ENCODE data around the gene BMP2K. TPM values are rescaled to one million over a fixed set of nuclear protein-coding genes. Genes with fewer than 3 reads are reported as not detected.
"Not testable (repeated sequence)": the region's sequence is repeated elsewhere in the genome, so short reads cannot be mapped to it uniquely, and the experiment has no call there.

The BMP2K gene
- total RNA-seq, 2 experiments from 2014 or later, result 43.4 to 61.1 TPM

DNA sequence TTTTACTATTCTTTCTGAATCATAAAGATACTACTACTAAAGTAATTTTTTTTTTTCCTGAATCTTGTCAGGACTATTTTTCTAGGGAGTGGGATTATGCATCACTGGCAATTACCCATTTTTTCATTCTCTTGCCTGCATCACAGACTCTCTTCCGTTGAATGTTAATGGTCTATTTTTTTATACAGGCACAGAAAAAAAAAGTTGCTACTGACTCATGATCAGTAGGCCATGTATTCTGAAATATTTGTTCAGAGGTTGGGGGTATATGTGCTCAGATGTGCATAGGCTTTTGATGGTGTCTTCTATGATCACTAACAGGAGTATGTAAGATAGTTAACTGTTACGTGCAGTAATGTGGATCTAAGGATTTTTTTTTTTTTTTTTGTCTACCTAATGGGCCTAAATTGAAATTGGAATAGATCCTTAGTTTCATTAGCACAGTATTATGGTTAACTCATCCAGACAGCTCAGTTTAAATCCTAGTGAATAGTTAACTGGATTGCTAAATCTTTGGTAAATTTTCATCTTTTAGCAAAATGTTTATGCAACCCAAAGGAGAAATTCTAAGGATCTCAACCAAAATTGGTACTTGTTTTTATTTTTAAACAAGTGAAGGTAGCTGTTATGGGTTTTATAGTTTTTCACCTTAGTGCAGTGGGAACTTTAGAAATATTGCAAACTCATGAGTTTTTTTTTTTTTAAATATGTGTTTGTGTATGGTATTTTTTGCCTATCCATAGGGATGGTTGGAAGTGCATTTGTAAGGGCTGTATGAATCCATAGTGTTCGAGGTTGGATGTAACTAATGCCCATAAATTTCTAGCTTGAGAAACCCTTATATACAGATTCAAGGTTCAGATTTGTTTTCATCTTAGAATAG, 12.1 kb downstream of the BMP2K start:
- CTCF ChIA-PET (ENCODE audit: unreplicated experiment), result no interaction called here
- Histone ChIP-seq H3K4me3 (ENCODE audit: low read depth, low read length, poor library complexity, severe bottlenecking) (no peak overlapping the region), H3K27ac (ENCODE audit: low read depth, low read length, poor library complexity, severe bottlenecking) (no peak overlapping the region), H4K20me1 (ENCODE audit: insufficient read depth, low read length) (no peaks in the 10 kb centered on the region), H3K4me1 (ENCODE audit: insufficient read depth, low read length, poor library complexity, severe bottlenecking) (peaks cover 5% of the 10 kb centered on the region), H3K36me3 (ENCODE audit: insufficient read depth, low read length) (peaks cover 18% of the 10 kb centered on the region; the same call in 1 of the 2 replicates), H3K9me3 (ENCODE audit: low read length) (no peaks in the 10 kb centered on the region), H3K9me2 (ENCODE audit: insufficient read depth, low read length) (no peaks in the 10 kb centered on the region), H3K4me2 (ENCODE audit: low read length) (no peak overlapping the region), H3K79me2 (ENCODE audit: insufficient read depth, low read depth, low read length) (peaks cover 98% of the 10 kb centered on the region), H2AFZ (ENCODE audit: low read length) (no peak overlapping the region)
- TF ChIP-seq EZH2phosphoT487 (IDR thresholded peaks at IDR 0.05; ENCODE audit: borderline replicate concordance, low read depth, low read length), result no peak
- TF ChIP-seq, protein P1, sequence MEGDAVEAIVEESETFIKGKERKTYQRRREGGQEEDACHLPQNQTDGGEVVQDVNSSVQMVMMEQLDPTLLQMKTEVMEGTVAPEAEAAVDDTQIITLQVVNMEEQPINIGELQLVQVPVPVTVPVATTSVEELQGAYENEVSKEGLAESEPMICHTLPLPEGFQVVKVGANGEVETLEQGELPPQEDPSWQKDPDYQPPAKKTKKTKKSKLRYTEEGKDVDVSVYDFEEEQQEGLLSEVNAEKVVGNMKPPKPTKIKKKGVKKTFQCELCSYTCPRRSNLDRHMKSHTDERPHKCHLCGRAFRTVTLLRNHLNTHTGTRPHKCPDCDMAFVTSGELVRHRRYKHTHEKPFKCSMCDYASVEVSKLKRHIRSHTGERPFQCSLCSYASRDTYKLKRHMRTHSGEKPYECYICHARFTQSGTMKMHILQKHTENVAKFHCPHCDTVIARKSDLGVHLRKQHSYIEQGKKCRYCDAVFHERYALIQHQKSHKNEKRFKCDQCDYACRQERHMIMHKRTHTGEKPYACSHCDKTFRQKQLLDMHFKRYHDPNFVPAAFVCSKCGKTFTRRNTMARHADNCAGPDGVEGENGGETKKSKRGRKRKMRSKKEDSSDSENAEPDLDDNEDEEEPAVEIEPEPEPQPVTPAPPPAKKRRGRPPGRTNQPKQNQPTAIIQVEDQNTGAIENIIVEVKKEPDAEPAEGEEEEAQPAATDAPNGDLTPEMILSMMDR (conservative IDR thresholded peaks at IDR 0.05; ENCODE audit: low read length), result no peak
- no peak for DNase-seq (ENCODE audit: low spot score)
- POLR2A ChIA-PET, result interaction anchor here (0.7 to 3.3 kb wide), 5 partner anchors 10 to 30 kb away, joined by 3 to 23 read pairs (median 4); partner anchors contain the start of gene BMP2K
- intact Hi-C loops (cut with micrococcal nuclease; ENCODE audit: unreplicated experiment), result no loop called here
- BruUV-seq (replicated peaks), result no TSS peak

DNA sequence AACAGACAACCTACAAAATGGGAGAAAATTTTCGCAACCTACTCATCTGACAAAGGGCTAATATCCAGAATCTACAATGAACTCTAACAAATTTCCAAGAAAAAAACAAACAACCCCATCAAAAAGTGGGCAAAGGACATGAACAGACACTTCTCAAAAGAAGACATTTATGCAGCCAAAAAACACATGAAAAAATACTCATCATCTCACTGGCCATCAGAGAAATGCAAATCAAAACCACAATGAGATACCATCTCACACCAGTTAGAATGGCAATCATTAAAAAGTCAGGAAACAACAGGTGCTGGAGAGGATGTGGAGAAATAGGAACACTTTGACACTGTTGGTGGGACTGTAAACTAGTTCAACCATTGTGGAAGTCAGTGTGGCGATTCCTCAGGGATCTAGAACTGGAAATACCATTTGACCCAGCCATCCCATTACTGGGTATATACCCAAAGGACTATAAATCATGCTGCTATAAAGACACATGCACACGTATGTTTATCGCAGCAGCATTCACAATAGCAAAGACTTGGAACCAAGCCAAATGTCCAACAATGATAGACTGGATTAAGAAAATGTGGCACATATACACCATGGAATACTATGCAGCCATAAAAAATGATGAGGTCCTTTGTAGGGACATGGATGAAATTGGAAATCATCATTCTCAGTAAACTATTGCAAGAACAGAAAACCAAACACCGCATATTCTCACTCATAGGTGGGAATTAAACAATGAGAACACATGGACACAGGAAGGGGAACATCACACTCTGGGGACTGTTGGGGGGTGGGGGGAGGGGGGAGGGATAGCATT, 19.7 kb downstream of the BMP2K start:
- CTCF ChIA-PET (ENCODE audit: unreplicated experiment); H3K4me2 ChIP-seq (ENCODE audit: low read length); BruUV-seq (replicated peaks); H3K4me3 ChIP-seq (ENCODE audit: low read depth, low read length, poor library complexity, severe bottlenecking); H3K9me2 ChIP-seq (ENCODE audit: insufficient read depth, low read length); H4K20me1 ChIP-seq (ENCODE audit: insufficient read depth, low read length); H2AFZ ChIP-seq (ENCODE audit: low read length); intact Hi-C loops (cut with micrococcal nuclease; ENCODE audit: unreplicated experiment); H3K27ac ChIP-seq (ENCODE audit: low read depth, low read length, poor library complexity, severe bottlenecking); POLR2A ChIA-PET; DNase-seq (ENCODE audit: low spot score): not testable (repeated sequence)
- H3K9me3 ChIP-seq (ENCODE audit: low read length), result peaks cover 15% of the 10 kb centered on the region; the same call in 1 of the 2 replicates
- H3K79me2 ChIP-seq (ENCODE audit: insufficient read depth, low read depth, low read length), result peaks cover 83% of the 10 kb centered on the region
- H3K4me1 ChIP-seq (ENCODE audit: insufficient read depth, low read length, poor library complexity, severe bottlenecking), result peaks cover 41% of the 10 kb centered on the region
- peaks cover 33% of the 10 kb centered on the region for H3K36me3 ChIP-seq (ENCODE audit: insufficient read depth, low read length)

DNA sequence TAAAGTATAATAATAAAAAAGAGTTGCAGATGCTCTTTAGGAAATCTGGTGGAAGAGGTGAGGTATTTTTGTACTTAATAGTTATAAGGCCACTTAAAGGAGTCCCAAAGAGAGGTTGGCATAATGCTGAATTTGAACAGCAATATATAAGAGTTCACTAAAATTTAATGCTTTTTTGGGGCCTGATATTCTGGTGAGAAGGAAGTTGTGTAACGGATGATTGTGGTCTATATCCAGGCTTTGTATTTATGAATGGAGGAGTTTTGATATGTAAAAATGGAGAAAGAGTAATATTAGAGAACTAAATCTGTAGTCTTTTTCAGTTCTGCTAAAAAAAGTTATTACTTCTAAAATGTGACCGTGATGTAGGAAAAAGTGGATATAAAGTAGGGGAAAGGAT, 20.4 kb downstream of the BMP2K start:
- H3K79me2 ChIP-seq (ENCODE audit: insufficient read depth, low read depth, low read length), result peaks cover 83% of the 10 kb centered on the region
- TF ChIP-seq, protein P1 (conservative IDR thresholded peaks at IDR 0.05; ENCODE audit: low read length), result no peak
- no peak for TF ChIP-seq EZH2phosphoT487 (IDR thresholded peaks at IDR 0.05; ENCODE audit: borderline replicate concordance, low read depth, low read length)
- H4K20me1 ChIP-seq (ENCODE audit: insufficient read depth, low read length), result no peaks in the 10 kb centered on the region
- peak overlapping the region; percentile 10 for H3K4me3 ChIP-seq (ENCODE audit: low read depth, low read length, poor library complexity, severe bottlenecking)
- CTCF ChIA-PET (ENCODE audit: unreplicated experiment), result no interaction called here
- peak overlapping the region; percentile 45 for H3K4me2 ChIP-seq (ENCODE audit: low read length)
- no peaks in the 10 kb centered on the region for H3K9me2 ChIP-seq (ENCODE audit: insufficient read depth, low read length)
- H3K9me3 ChIP-seq (ENCODE audit: low read length), result peaks cover 15% of the 10 kb centered on the region; the same call in 1 of the 2 replicates
- no TSS peak for BruUV-seq (replicated peaks)
- POLR2A ChIA-PET, result interaction anchor here (1.9 to 2.8 kb wide), 2 partner anchors 13 to 19 kb away, joined by 6 to 17 read pairs; no protein-coding TSS in a partner anchor
- H2AFZ ChIP-seq (ENCODE audit: low read length), result no peak overlapping the region
- peaks cover 33% of the 10 kb centered on the region for H3K36me3 ChIP-seq (ENCODE audit: insufficient read depth, low read length)
- H3K27ac ChIP-seq (ENCODE audit: low read depth, low read length, poor library complexity, severe bottlenecking), result peak overlapping the region; percentile 65
- intact Hi-C loops (cut with micrococcal nuclease; ENCODE audit: unreplicated experiment), result no loop called here
- no peak for DNase-seq (ENCODE audit: low spot score)
- H3K4me1 ChIP-seq (ENCODE audit: insufficient read depth, low read length, poor library complexity, severe bottlenecking), result peaks cover 41% of the 10 kb centered on the region
